22Rv1 (cell line): ENCODE data around the gene SRMS.

Experiments
- CTCF ChIP-seq: fragments of 450-650 bp; IDR thresholded peaks from 2 replicates; pipeline ENCODE4 v1.5.1; 2017; ENCODE audit warnings: mild to moderate bottlenecking
- ZFX ChIP-seq: fragments of 450-650 bp; IDR thresholded peaks from 2 replicates; pipeline ENCODE4 v1.6.1; 2017; ENCODE audit warnings: antibody characterized with exemption, borderline replicate concordance

GRCh38 chr20:63500151-63500901 lies 47.2 kb downstream of the SRMS start:
- no peak for TF ChIP-seq CTCF
- no peak for TF ChIP-seq ZFX
